Measurements from ENCODE around the gene STK31.
"Not testable (repeated sequence)": the region's sequence is repeated elsewhere in the genome, so short reads cannot be mapped to it uniquely, and the experiment has no call there.

Gene STK31

GRCh38 chr7:23767514-23767913 lies 57.5 kb downstream of the STK31 start:
- DNase-seq: no peak
- in situ Hi-C loops (cut with HindIII; ENCODE audit: low pct_ligation_motif_present, low pct_unique_long_range_greater_than_20kb, low sequenced_read_pairs): no loop called here

DNA sequence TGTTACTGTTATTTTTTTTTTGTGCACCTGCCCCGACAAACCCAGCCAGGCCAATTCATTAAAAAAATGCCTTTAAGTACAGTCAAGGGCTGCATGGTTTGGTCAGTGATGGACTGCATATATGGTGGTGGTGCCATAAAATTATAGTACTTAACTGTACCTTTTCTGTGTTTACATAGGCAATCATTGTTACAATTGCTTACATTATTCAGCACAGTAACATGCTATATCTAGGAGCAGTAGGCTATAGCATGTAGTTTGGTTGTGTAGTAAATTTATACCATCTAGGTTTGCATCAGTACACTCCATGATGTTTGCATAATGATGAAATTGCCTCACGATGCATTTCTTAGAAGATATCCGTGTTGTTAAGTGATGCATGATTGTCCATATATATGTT lies 58.0 kb downstream of the STK31 start:
- in situ Hi-C loops (cut with HindIII; ENCODE audit: low pct_ligation_motif_present, low pct_unique_long_range_greater_than_20kb, low sequenced_read_pairs): no loop called here
- DNase-seq: no peak

DNA sequence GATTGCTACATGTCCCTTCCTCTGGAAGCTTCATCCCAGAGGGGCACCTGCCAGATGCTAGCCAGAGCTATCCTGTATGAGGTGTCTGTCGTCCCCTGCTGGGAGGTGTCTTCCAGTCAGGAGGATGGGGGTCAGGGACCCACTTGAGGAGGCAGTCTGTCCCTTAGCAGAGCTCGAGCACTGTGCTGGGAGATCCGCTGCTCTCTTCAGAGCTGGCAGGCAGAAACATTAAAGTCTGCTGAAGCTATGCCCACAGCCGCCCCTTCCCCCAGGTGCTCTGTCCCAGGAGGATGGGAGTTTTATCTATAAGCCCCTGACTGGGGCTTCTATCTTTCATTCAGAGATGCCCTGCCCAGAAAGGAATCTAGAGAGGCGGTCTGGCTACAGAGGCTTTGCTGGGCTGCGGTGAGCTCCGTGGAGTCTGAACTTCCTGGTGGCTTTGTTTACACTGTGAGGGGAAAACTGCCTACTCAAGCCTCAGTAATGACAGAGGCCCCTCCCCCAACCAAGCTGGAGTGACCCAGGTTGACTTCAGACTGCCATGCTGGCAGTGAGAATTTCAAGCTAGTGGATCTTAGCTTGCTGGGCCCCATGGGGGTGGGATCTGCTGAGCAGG lies 69.3 kb downstream of the STK31 start:
- DNase-seq; in situ Hi-C loops (cut with HindIII; ENCODE audit: low pct_ligation_motif_present, low pct_unique_long_range_greater_than_20kb, low sequenced_read_pairs): not testable (repeated sequence)

DNA sequence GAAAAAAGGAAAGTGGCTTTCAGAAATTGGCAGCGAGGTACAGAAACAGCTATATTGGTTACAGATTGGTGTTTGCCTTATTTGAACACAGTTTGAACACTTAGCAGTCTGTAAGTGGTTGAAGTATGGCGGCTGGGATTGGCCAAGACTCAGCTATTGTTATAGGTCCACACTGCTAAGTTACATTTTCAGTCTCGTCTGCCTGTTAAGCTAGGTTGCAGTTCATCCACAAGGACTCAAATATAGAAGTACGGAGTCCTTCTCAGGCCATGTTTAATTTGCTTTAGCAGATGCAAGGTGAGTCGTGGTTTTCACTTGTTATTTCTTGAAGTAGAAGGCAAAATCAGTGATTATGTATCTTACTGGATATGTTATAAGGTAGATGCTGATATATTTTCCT lies 73.1 kb downstream of the STK31 start:
- DNase-seq: no peak
- in situ Hi-C loops (cut with HindIII; ENCODE audit: low pct_ligation_motif_present, low pct_unique_long_range_greater_than_20kb, low sequenced_read_pairs): no loop called here

- in situ Hi-C loops (cut with HindIII; ENCODE audit: low pct_ligation_motif_present, low pct_unique_long_range_greater_than_20kb, low sequenced_read_pairs): no loop called here
These were observed 77.3 kb downstream of the STK31 start for GRCh38 chr7:23787272-23787671.

DNA sequence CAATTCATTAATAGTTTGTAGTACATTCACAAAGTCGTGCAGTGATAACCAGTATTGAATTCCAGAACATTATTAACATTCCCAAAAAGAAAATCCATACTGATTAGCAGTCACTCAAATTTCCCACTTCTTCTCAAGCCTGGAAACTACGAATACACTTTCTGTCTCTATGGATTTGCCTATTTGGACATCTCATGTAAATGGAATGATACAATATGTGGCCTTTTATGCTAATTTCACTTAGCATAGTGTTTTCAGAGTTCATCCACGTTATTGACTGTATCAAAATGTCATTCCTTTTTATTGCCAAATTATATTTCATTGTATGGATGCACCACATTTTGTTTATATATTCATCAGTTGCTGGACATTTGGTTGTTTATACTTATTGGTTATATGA lies 78.8 kb downstream of the STK31 start:
- in situ Hi-C loops (cut with HindIII; ENCODE audit: low pct_ligation_motif_present, low pct_unique_long_range_greater_than_20kb, low sequenced_read_pairs): no loop called here
- no peak for DNase-seq

More at GRCh38 chr7:23787272-23787671, 77.3 kb downstream of the STK31 start:
- no peak for DNase-seq

DNA sequence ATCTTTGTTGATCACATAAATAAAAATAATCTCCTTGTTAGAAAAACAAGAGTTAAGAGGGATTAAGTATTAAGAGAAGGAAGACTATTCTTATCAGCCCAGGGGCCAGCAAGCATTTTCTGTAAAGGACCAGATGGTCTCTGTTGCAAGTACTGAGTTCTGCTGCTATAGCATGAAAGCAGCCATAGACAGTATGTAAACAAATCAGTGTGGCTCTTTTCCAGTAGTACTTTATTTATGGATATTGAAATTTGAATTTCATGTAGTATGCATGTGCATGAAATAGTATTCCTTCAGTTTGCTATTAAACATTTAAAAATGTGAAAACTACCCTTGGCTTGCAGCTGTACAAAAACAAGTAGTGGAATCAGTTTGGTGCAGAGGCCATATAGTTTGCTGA lies 81.7 kb downstream of the STK31 start:
- DNase-seq: no peak
- in situ Hi-C loops (cut with HindIII; ENCODE audit: low pct_ligation_motif_present, low pct_unique_long_range_greater_than_20kb, low sequenced_read_pairs): no loop called here

GRCh38 chr7:23802720-23803397 lies 92.8 kb downstream of the STK31 start:
- in situ Hi-C loops (cut with HindIII; ENCODE audit: low pct_ligation_motif_present, low pct_unique_long_range_greater_than_20kb, low sequenced_read_pairs): no loop called here
- no peak for DNase-seq

- in situ Hi-C loops (cut with HindIII; ENCODE audit: low pct_ligation_motif_present, low pct_unique_long_range_greater_than_20kb, low sequenced_read_pairs): no loop called here
- no peak for DNase-seq
These were observed 94.7 kb downstream of the STK31 start for GRCh38 chr7:23804707-23805106.

- in situ Hi-C loops (cut with HindIII; ENCODE audit: low pct_ligation_motif_present, low pct_unique_long_range_greater_than_20kb, low sequenced_read_pairs): no loop called here
- DNase-seq: no peak
These were observed 98.4 kb downstream of the STK31 start for GRCh38 chr7:23808421-23808820.

GRCh38 chr7:23810099-23810498 lies 100.1 kb downstream of the STK31 start:
- in situ Hi-C loops (cut with HindIII; ENCODE audit: low pct_ligation_motif_present, low pct_unique_long_range_greater_than_20kb, low sequenced_read_pairs): no loop called here
- DNase-seq: no peak

DNA sequence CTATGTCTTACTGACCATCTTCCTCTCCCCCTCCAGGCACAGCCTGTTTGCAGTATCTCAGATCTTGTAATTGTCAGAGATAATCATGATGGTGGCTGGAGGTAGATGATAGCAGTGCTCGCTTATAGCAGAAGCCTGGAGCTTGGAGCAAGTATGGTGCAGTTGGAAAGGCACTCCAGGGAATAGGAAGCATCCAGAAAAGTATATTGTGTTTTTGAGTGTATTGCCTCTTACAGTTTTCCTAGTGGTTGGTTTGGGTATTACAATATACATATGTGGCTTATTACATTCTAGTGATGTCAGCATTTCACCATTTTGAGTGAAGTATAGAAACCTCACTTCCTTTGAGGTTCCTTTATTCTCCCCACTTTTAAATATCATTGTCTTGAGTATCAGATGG lies 101.5 kb downstream of the STK31 start:
- in situ Hi-C loops (cut with HindIII; ENCODE audit: low pct_ligation_motif_present, low pct_unique_long_range_greater_than_20kb, low sequenced_read_pairs): no loop called here
- peak; percentile 37 for DNase-seq

- DNase-seq; in situ Hi-C loops (cut with HindIII; ENCODE audit: low pct_ligation_motif_present, low pct_unique_long_range_greater_than_20kb, low sequenced_read_pairs): not testable (repeated sequence)
These were observed 118.1 kb downstream of the STK31 start for GRCh38 chr7:23828125-23828524.

- in situ Hi-C loops (cut with HindIII; ENCODE audit: low pct_ligation_motif_present, low pct_unique_long_range_greater_than_20kb, low sequenced_read_pairs); DNase-seq: not testable (repeated sequence)
These were observed 122.7 kb downstream of the STK31 start for GRCh38 chr7:23832733-23833132.

DNA sequence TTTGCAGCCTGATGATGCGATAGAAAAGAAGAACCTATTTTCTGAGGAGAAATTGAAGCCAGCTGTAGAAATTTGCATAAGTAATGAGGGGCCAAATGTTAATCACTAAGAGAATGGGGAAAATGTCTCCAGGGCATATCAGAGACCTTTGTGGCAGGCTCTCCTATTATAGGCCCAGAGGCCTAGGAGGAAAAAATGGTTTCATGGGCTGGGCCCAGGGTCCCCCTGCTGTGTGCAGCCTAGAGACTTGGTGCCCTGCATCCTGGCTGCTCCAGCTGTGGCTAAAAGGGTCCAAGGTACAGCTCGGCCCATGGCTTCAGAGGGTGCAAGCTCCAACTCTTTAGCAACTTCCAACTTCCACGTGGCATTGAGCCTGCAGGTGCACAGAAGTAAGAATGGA lies 123.4 kb downstream of the STK31 start:
- DNase-seq: no peak
- in situ Hi-C loops (cut with HindIII; ENCODE audit: low pct_ligation_motif_present, low pct_unique_long_range_greater_than_20kb, low sequenced_read_pairs): no loop called here

- in situ Hi-C loops (cut with HindIII; ENCODE audit: low pct_ligation_motif_present, low pct_unique_long_range_greater_than_20kb, low sequenced_read_pairs); DNase-seq: not testable (repeated sequence)
These were observed 134.8 kb downstream of the STK31 start for GRCh38 chr7:23844837-23845236.

DNA sequence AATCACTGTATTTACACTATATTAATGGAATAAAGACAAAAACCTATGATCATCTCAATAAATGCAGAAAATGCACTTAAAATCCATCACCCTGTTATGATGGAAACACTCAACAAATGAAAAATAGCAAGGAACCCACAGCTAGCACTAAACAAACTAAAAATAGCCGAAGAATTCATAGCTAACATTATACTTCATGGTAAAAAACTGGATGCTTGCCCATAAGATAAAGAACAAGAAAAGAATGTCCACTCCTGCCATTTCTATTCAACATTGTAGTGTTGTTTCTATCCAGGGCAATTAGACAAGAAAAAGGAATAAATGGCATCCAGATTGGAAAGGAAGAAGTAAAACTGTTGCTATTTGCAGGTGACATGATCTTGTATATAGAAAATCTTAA lies 142.1 kb downstream of the STK31 start:
- DNase-seq: no peak
- in situ Hi-C loops (cut with HindIII; ENCODE audit: low pct_ligation_motif_present, low pct_unique_long_range_greater_than_20kb, low sequenced_read_pairs): no loop called here

- no peak for DNase-seq
- in situ Hi-C loops (cut with HindIII; ENCODE audit: low pct_ligation_motif_present, low pct_unique_long_range_greater_than_20kb, low sequenced_read_pairs): no loop called here
These were observed 143.0 kb downstream of the STK31 start for GRCh38 chr7:23852988-23853387.

- in situ Hi-C loops (cut with HindIII; ENCODE audit: low pct_ligation_motif_present, low pct_unique_long_range_greater_than_20kb, low sequenced_read_pairs): no loop called here
- DNase-seq: peak; percentile 48
These were observed 153.3 kb downstream of the STK31 start for GRCh38 chr7:23863209-23863787.

GRCh38 chr7:23864973-23865372 lies 155.0 kb downstream of the STK31 start:
- in situ Hi-C loops (cut with HindIII; ENCODE audit: low pct_ligation_motif_present, low pct_unique_long_range_greater_than_20kb, low sequenced_read_pairs): no loop called here
- no peak for DNase-seq
